Lower lobe of right lung (tissue), 2 donors: Measurements from ENCODE around the gene C16orf74. TPM values are rescaled to one million over a fixed set of nuclear protein-coding genes. Genes with fewer than 3 reads are reported as not detected.

ENCODE experiments used
- ATAC-seq, 2 donors: fragments of 200-7000 bp; cut with Tn5 transposase; one replicate each; pipeline ENCODE4 v1.9.1; 2020 to 2022; ENCODE audit warnings: mild to moderate bottlenecking in 2 of 2, moderate library complexity in 2 of 2
- DNase-seq: peaks from one replicate; pipeline ENCODE4 v3.0.0-alpha.2; 2020
- H3K27ac ChIP-seq: fragments of 200-600 bp; one replicate; pipeline ENCODE4 v1.8.0; 2022
- H3K27me3 ChIP-seq: fragments of 200-600 bp; one replicate; pipeline ENCODE4 v1.8.0; 2022; ENCODE audit warnings: low read depth
- H3K36me3 ChIP-seq: fragments of 200-600 bp; one replicate; pipeline ENCODE4 v1.8.0; 2022; ENCODE audit warnings: mild to moderate bottlenecking
- H3K4me1 ChIP-seq: fragments of 200-600 bp; one replicate; pipeline ENCODE4 v1.8.0; 2022
- H3K4me3 ChIP-seq: fragments of 200-600 bp; one replicate; pipeline ENCODE4 v1.8.0; 2022; ENCODE audit warnings: mild to moderate bottlenecking
- H3K9me3 ChIP-seq: fragments of 200-600 bp; one replicate; pipeline ENCODE4 v1.8.0; 2022
- intact Hi-C: fragments of 100-400 bp; cut with DNase I; formaldehyde crosslinking; loops from one replicate; pipeline ENCODE4 v1.11.0; 2022
- total RNA-seq: library from RNA; stranded (reverse); fragmentation: NEBNext Ultra II Directional; extraction: Animal tissue kit (Norgen Biotek cat#: 25700); gene quantifications from one replicate; pipeline ENCODE4 v1.2.1, GENCODE V29; 2021
- TF ChIP-seq, protein P1 (sequence below): fragments of 200-600 bp; IDR thresholded peaks from one replicate; pipeline ENCODE4 v1.8.0; 2022; ENCODE audit warnings: antibody characterized with exemption, mild to moderate bottlenecking
- donor health status: DM: no; HTN: yes; CAD: no; lungs with severe emphysema.

Gene C16orf74
- total RNA-seq, 1 donor from 2014 or later = 1.5 TPM

DNA sequence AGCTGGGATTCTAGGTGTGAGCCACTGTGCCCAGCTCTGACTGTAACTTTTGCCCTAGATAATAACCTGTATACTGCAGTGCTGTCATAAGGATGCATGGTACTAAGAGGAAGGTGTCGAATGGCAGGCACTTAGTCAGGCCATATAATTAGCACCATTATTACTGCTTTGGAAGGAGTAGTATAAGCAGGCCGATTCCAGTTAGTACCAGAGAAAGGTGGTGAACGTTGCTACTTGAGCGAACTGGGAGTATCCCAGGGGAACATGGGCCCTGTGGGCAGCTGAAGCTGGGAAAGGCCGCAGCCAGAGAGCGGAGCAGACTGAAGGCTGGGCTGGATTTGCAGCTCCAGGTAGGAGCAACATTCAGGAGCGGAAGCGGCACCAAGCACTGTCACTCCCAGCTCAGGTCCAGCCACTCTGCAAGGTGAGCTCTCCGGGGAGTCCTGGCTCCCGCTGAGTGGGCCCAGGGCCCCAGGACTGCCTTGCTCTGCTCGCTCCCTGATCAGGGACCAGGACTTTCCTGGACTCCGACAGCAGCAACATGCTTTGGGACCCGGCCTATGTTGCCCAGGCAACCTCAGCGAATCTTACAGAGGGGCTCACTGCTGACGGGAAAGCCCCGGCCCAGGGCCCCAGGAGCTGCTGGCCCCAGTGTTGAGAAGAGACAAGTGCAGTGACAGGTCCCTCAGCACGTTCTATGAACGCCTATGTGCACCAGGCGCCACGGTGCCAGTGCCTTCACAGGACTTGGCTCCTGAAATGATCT lies 28.6 kb downstream of the C16orf74 start:
- TF ChIP-seq, protein P1, sequence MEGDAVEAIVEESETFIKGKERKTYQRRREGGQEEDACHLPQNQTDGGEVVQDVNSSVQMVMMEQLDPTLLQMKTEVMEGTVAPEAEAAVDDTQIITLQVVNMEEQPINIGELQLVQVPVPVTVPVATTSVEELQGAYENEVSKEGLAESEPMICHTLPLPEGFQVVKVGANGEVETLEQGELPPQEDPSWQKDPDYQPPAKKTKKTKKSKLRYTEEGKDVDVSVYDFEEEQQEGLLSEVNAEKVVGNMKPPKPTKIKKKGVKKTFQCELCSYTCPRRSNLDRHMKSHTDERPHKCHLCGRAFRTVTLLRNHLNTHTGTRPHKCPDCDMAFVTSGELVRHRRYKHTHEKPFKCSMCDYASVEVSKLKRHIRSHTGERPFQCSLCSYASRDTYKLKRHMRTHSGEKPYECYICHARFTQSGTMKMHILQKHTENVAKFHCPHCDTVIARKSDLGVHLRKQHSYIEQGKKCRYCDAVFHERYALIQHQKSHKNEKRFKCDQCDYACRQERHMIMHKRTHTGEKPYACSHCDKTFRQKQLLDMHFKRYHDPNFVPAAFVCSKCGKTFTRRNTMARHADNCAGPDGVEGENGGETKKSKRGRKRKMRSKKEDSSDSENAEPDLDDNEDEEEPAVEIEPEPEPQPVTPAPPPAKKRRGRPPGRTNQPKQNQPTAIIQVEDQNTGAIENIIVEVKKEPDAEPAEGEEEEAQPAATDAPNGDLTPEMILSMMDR = no peak
- Histone ChIP-seq H3K4me1 (peaks cover 4% of the 10 kb centered on the region), H3K36me3 (no peaks in the 10 kb centered on the region), H3K27ac (no peak overlapping the region), H3K9me3 (no peaks in the 10 kb centered on the region), H3K4me3 (no peak overlapping the region), H3K27me3 (no peaks in the 10 kb centered on the region)
- intact Hi-C loops = no loop called here
- ATAC-seq (no peak), DNase-seq (no peak)

DNA sequence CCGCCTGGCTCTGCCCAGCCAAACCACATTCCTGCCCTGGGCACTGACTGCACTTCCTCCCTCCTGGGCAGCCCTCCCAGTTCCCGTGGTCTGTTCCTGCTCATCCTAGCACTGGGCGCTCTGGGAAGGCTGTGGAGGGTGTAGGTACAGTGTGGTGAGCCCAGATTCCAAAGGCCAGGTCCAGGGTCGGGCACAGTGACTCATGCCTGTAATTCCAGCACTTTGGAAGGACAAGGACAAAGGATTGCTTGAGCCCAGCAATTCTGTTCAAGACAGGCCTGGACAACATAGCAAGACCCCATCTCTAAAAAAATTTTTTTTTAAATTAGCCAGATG lies 30.6 kb downstream of the C16orf74 start:
- ATAC-seq = peak; percentile 47 to 54
- TF ChIP-seq, protein P1 = no peak

DNA sequence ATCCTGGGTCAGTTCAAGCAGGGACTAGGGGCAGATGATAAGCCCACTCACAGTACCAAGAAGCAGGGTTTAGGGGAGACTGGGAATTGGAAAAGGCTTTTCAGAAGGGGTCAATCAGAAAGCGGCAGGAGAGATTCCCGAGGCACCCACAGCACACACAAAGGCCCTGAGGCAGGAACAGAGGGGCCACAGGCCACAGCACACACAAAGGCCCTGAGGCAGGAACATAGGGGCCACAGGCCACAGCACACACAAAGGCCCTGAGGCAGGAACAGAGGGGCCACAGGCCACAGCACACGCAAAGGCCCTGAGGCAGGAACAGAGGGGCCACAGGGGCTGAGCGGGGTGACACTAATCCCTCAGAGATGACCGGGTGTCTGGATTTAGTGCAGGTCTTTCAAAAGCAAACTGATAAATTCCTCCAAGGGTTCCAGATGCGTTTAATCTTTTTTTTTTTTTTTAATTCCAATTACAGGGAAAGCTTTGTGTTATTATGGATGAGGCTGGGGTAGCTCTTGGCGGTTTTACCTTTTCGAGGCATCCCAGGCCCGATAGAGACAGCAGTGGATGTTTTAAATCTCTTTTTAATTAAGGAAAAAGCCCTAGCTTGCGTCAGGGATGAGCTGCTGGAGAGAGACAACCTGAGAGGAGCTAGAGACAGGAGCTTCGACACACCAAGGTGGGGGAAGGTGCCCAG lies 31.1 kb downstream of the C16orf74 start:
- ATAC-seq (no peak), DNase-seq (no peak)
- H3K4me1 ChIP-seq = peaks cover 10% of the 10 kb centered on the region
- no peak overlapping the region for H3K4me3 ChIP-seq
- H3K27ac ChIP-seq = no peak overlapping the region
- intact Hi-C loops = no loop called here
- H3K27me3 ChIP-seq = peaks cover 4% of the 10 kb centered on the region
- H3K36me3 ChIP-seq = no peaks in the 10 kb centered on the region
- TF ChIP-seq, protein P1 = no peak
- no peaks in the 10 kb centered on the region for H3K9me3 ChIP-seq

More for the DNA sequence above, 30.6 kb downstream of the C16orf74 start:
- intact Hi-C loops = no loop called here
- H3K9me3 ChIP-seq = no peaks in the 10 kb centered on the region
- peaks cover 10% of the 10 kb centered on the region for H3K4me1 ChIP-seq
- H3K27me3 ChIP-seq = peaks cover 4% of the 10 kb centered on the region
- H3K4me3 ChIP-seq = no peak overlapping the region
- H3K27ac ChIP-seq = no peak overlapping the region
- no peaks in the 10 kb centered on the region for H3K36me3 ChIP-seq
- no peak for DNase-seq

DNA sequence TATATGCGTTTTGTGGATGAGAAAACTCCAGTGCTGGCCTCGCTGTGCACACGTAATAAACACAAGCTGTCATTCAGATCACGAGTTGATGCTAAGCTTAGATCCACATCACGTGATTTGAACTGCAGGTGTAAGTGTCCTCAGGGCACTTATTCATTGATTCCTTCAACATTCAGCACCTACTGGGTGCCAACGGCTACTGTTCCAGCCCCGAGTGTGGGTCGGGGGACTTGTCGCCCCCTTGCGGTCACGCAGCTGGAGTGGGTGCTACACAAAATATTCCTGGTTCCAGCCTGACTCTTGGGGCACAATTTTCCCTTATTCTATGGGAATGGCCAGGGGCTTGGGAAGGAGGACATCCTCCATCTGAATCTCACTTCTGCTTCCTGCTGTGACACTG lies 32.2 kb downstream of the C16orf74 start:
- no peaks in the 10 kb centered on the region for H3K9me3 ChIP-seq
- TF ChIP-seq, protein P1 = peak; percentile 39
- no peak for DNase-seq
- H3K4me1 ChIP-seq = peaks cover 10% of the 10 kb centered on the region
- H3K4me3 ChIP-seq = no peak overlapping the region
- H3K27me3 ChIP-seq = peaks cover 4% of the 10 kb centered on the region
- no peaks in the 10 kb centered on the region for H3K36me3 ChIP-seq
- no peak overlapping the region for H3K27ac ChIP-seq
- intact Hi-C loops = no loop called here
- ATAC-seq = no peak

DNA sequence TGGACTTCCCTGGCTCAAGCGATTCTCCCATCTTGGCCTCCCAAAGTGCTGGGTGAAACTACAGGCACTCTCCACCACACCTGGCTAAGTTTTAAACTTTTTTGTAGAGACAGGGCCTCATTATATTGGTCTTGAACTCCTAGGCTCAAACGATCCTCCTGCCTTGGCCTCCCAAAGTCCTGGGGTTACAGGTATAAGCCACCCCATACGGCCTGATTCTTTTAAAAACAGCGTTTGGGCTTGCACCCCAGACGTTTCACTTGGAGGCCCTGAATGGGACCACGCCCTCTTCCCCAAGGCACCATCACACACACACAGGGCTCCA lies 32.8 kb downstream of the C16orf74 start:
- H3K27me3 ChIP-seq = peaks cover 4% of the 10 kb centered on the region
- H3K36me3 ChIP-seq = no peaks in the 10 kb centered on the region
- TF ChIP-seq, protein P1 = no peak
- H3K4me1 ChIP-seq = peaks cover 10% of the 10 kb centered on the region
- DNase-seq (no peak), ATAC-seq (no peak)
- no peak overlapping the region for H3K27ac ChIP-seq
- H3K9me3 ChIP-seq = no peaks in the 10 kb centered on the region
- intact Hi-C loops = no loop called here
- no peak overlapping the region for H3K4me3 ChIP-seq
